GM23338 (cell line): Measurements from ENCODE around the gene DDX43. TPM values are rescaled to one million over a fixed set of nuclear protein-coding genes. Genes with fewer than 3 reads are reported as not detected.

ENCODE experiments used
- ATAC-seq: fragments of 200-7000 bp; cut with Tn5 transposase; 3 replicates; pipeline ENCODE4 v1.9.1; 2020
- DNase-seq: peaks from one replicate; pipeline ENCODE4 v3.0.0-alpha.2; 2015; ENCODE audit warnings: low spot score
- H2AFZ ChIP-seq: fragments of 200-600 bp; sonication (generic); 2 replicates; pipeline ENCODE4 v1.8.0; 2016; ENCODE audit warnings: antibody characterized with exemption, mild to moderate bottlenecking, moderate library complexity
- H3F3A ChIP-seq: fragments of 200-600 bp; sonication (generic); replicated peaks from 2 replicates; pipeline ENCODE4 v1.8.0; 2017; ENCODE audit warnings: antibody characterized with exemption, mixed run types, low read depth
- H3K27ac ChIP-seq: fragments of 200-600 bp; sonication (generic); 2 replicates; pipeline ENCODE4 v1.6.1; 2016; ENCODE audit warnings: low read depth
- H3K27me3 ChIP-seq: fragments of 200-600 bp; sonication (generic); 2 replicates; pipeline ENCODE4 v1.8.0; 2016; ENCODE audit warnings: mild to moderate bottlenecking, mixed run types, moderate library complexity; ENCODE audit not compliant: insufficient read depth
- H3K36me3 ChIP-seq: fragments of 200-600 bp; sonication (generic); 2 replicates; pipeline ENCODE4 v1.8.0; 2016; ENCODE audit warnings: mild to moderate bottlenecking; ENCODE audit not compliant: insufficient read depth
- H3K4me1 ChIP-seq: fragments of 200-600 bp; sonication (generic); 2 replicates; pipeline ENCODE4 v1.8.0; 2016; ENCODE audit warnings: mild to moderate bottlenecking, moderate library complexity; ENCODE audit not compliant: insufficient read depth
- H3K4me2 ChIP-seq: fragments of 200-600 bp; sonication (generic); 2 replicates; pipeline ENCODE4 v1.7.1; 2017; ENCODE audit warnings: mixed run types
- H3K4me3 ChIP-seq: fragments of 200-600 bp; sonication (generic); 2 replicates; pipeline ENCODE4 v1.6.1; 2016; ENCODE audit warnings: mixed run types
- H3K79me2 ChIP-seq: fragments of 200-600 bp; sonication (generic); replicated peaks from 2 replicates; pipeline ENCODE4 v1.8.0; 2017; ENCODE audit warnings: mild to moderate bottlenecking; ENCODE audit not compliant: insufficient read depth
- H3K9me2 ChIP-seq: fragments of 200-600 bp; sonication (generic); 2 replicates; pipeline ENCODE4 v1.8.0; 2017; ENCODE audit not compliant: insufficient read depth
- H4K20me1 ChIP-seq: fragments of 200-600 bp; sonication (generic); replicated peaks from 2 replicates; pipeline ENCODE4 v1.8.0; 2017; ENCODE audit warnings: mild to moderate bottlenecking; ENCODE audit not compliant: insufficient read depth
- H3K27ac Mint-ChIP-seq: 2 replicates; pipeline ENCODE4 v1.8.0; 2020; ENCODE audit warnings: inconsistent platforms, mild to moderate bottlenecking, moderate library complexity, mixed read lengths
- H3K27me3 Mint-ChIP-seq: 3 replicates; pipeline ENCODE4 v1.8.0; 2022; ENCODE audit warnings: low read depth, mild to moderate bottlenecking, moderate library complexity, mixed read lengths, inconsistent platforms; ENCODE audit not compliant: insufficient read depth, poor library complexity
- H3K36me3 Mint-ChIP-seq: 3 replicates; pipeline ENCODE4 v1.8.0; 2021; ENCODE audit warnings: low read depth, mild to moderate bottlenecking, inconsistent platforms, moderate library complexity, mixed read lengths
- H3K4me1 Mint-ChIP-seq: 3 replicates; pipeline ENCODE4 v1.8.0; 2020; ENCODE audit warnings: mild to moderate bottlenecking, inconsistent platforms, mixed read lengths
- H3K4me3 Mint-ChIP-seq: 3 replicates; pipeline ENCODE4 v1.8.0; 2021; ENCODE audit warnings: moderate library complexity, mild to moderate bottlenecking, inconsistent platforms, mixed read lengths
- H3K9me3 Mint-ChIP-seq: 3 replicates; pipeline ENCODE4 v1.8.0; 2020; ENCODE audit warnings: moderate library complexity, mild to moderate bottlenecking, inconsistent platforms, mixed read lengths
- CREB1 ChIP-seq: fragments of 250-450 bp; sonication (Bioruptor Pico); IDR thresholded peaks from 2 replicates; pipeline ENCODE4 v1.5.0; 2020; ENCODE audit warnings: low read depth, mild to moderate bottlenecking, moderate library complexity
- CTCF ChIP-seq, 2 experiments: fragments of 200-600 bp in 1 of 2; sonication (generic) in 1 of 2; conservative IDR thresholded peaks; 2 replicates each; pipeline versions ENCODE4 v1.5.1 to v1.6.1; 2016 to 2017; ENCODE audit warnings: antibody characterized with exemption in 2 of 2, low read depth in 2 of 2, mild to moderate bottlenecking in 2 of 2, moderate library complexity in 1 of 2
- EZH2 ChIP-seq: fragments of 200-600 bp; sonication (generic); IDR thresholded peaks from one replicate; pipeline ENCODE4 v1.8.0; 2017; ENCODE audit warnings: antibody characterized with exemption, mild to moderate bottlenecking, low read depth; ENCODE audit not compliant: unreplicated experiment
- EZH2phosphoT487 ChIP-seq: fragments of 200-600 bp; sonication (generic); IDR thresholded peaks from one replicate; pipeline ENCODE4 v1.8.1; 2018; ENCODE audit warnings: antibody characterized with exemption; ENCODE audit not compliant: unreplicated experiment
- JUNB ChIP-seq: IDR thresholded peaks from one replicate; pipeline ENCODE4 v1.6.1; 2016; ENCODE audit warnings: antibody characterized with exemption; ENCODE audit not compliant: unreplicated experiment
- POLR2AphosphoS5 ChIP-seq: IDR thresholded peaks from 2 replicates; pipeline ENCODE4 v1.6.1; 2016; ENCODE audit warnings: antibody characterized with exemption, low read depth
- REST ChIP-seq: IDR thresholded peaks from one replicate; pipeline ENCODE4 v1.6.1; 2018; ENCODE audit warnings: antibody characterized with exemption; ENCODE audit not compliant: unreplicated experiment
- STAT1 ChIP-seq: IDR thresholded peaks from one replicate; pipeline ENCODE4 v1.6.1; 2016; ENCODE audit warnings: antibody characterized with exemption; ENCODE audit not compliant: unreplicated experiment
- ZNF114 ChIP-seq: fragments of 250-450 bp; sonication (Bioruptor Pico); IDR thresholded peaks from 2 replicates; pipeline ENCODE4 v1.5.0; 2020; ENCODE audit warnings: mild to moderate bottlenecking, moderate library complexity
- ZNF331 ChIP-seq: fragments of 250-450 bp; sonication (Bioruptor Pico); IDR thresholded peaks from 2 replicates; pipeline ENCODE4 v1.5.0; 2020; ENCODE audit warnings: low read depth, mild to moderate bottlenecking, moderate library complexity
- ZNF462 ChIP-seq: fragments of 250-450 bp; sonication (Bioruptor Pico); IDR thresholded peaks from 2 replicates; pipeline ENCODE4 v1.5.0; 2020; ENCODE audit warnings: mild to moderate bottlenecking, moderate library complexity
- polyA plus RNA-seq: library from polyadenylated mRNA; unstranded; fragments of >200 nt; fragmentation: Nextera tagmentation; extraction: Ambion mirVana; gene quantifications from 2 replicates; pipeline ENCODE4 v1.2.1, GENCODE V29; 2016
- total RNA-seq: library from RNA; depleted of rRNA; stranded (reverse); fragments of >200 nt; shearing (Covaris generic); gene quantifications from 2 replicates; pipeline ENCODE4 v1.2.3, GENCODE V29; 2014

DDX43 gene
- total and polyA plus RNA-seq, 2 experiments from 2014 or later = 0.49 to 0.60 TPM

- TF ChIP-seq REST (no peak), JUNB (no peak), ZNF114 (CRISPR knock-in tag) (no peak), EZH2 (no peak), EZH2phosphoT487 (no peak), POLR2AphosphoS5 (no peak), STAT1 (no peak), ZNF331 (no peak), CREB1 (no peak), CTCF (conservative IDR thresholded peaks at IDR 0.05; ENCODE audit: low read depth in 2 of 2) (no peak)
Observed at GRCh38 chr6:73367761-73368355, 26.8 kb upstream of the DDX43 start (continued).

GRCh38 chr6:73368675-73369074, 26.0 kb upstream of the DDX43 start:
- H3K27me3 ChIP-seq = no peaks in the 10 kb centered on the region
- no peaks in the 10 kb centered on the region for H4K20me1 ChIP-seq
- Mint-ChIP-seq H3K4me1 (peaks cover 8% of the 10 kb centered on the region), H3K27ac (no peak overlapping the region), H3K27me3 (peaks cover 2% of the 10 kb centered on the region), H3K9me3 (peaks cover 10% of the 10 kb centered on the region; the same call in 2 of the 3 replicates), H3K4me3 (no peak overlapping the region), H3K36me3 (no peaks in the 10 kb centered on the region)
- H2AFZ ChIP-seq = 0 out of 2 replicates have a peak overlapping the region, but pooled peaks have one; percentile 16
- DNase-seq = no peak
- H3K4me1 ChIP-seq = peaks cover 11% of the 10 kb centered on the region; the same call in 1 of the 2 replicates
- H3K27ac ChIP-seq = no peak overlapping the region
- no peaks in the 10 kb centered on the region for H3K79me2 ChIP-seq
- ATAC-seq = no peak
- H3K4me3 ChIP-seq = no peak overlapping the region
- no peaks in the 10 kb centered on the region for H3K36me3 ChIP-seq
- H3K9me2 ChIP-seq = no peaks in the 10 kb centered on the region
- no peak overlapping the region for H3K4me2 ChIP-seq
- H3F3A ChIP-seq = no peaks in the 10 kb centered on the region
- TF ChIP-seq STAT1 (no peak), ZNF462 (CRISPR knock-in tag) (no peak), JUNB (no peak)
